GM12891 (cell line): ENCODE data around the gene UNC13B.

ENCODE experiments used
- POLR2A ChIP-seq: IDR thresholded peaks from 2 replicates; pipeline ENCODE4 v1.6.1; 2011; ENCODE audit warnings: low read depth, low read length, control low read depth
- POLR2AphosphoS5 ChIP-seq: IDR thresholded peaks from 2 replicates; pipeline ENCODE4 v1.6.1; 2011; ENCODE audit warnings: low read depth, low read length, control low read depth
- SPI1 ChIP-seq: IDR thresholded peaks from 2 replicates; pipeline ENCODE4 v1.6.1; 2011; ENCODE audit warnings: low read depth, low read length, control low read depth
- TAF1 ChIP-seq: IDR thresholded peaks from 2 replicates; pipeline ENCODE4 v1.6.1; 2011; ENCODE audit warnings: low read depth, low read length, control low read depth

DNA sequence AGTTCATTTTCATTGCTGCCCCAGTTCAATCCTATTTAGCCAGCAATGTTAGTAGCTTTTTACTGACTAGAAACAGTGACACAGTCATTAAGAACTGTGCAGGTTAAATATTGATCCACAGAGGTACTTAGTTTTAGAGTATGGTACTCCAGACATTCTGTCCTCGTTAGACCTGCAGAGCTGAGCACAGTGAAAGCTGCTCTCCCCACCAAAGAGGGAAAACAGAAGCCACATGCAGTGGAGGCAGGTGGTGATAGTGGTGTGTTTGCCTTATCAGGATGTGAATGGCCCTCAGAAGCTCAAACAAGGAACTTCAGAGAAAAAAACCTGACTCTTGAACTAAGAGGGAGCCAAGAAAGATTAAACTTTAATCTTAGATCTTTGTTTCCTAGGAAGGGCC is 75.5 kb downstream of the UNC13B start:
- TF ChIP-seq TAF1: no peak
- TF ChIP-seq POLR2A: no peak
- no peak for TF ChIP-seq POLR2AphosphoS5
- no peak for TF ChIP-seq SPI1
